HepG2 (cell line): ENCODE results near the gene GNMT. TPM values are rescaled to one million over a fixed set of nuclear protein-coding genes. Genes with fewer than 3 reads are reported as not detected.

Source experiments
- ATAC-seq: fragments of 200-7000 bp; cut with Tn5 transposase; 3 replicates; pipeline ENCODE4 v1.9.1; 2020; ENCODE audit warnings: mild to moderate bottlenecking, moderate library complexity
- BruUV-seq: library from RNA; stranded (reverse); fragments of 400-500 nt; replicated peaks from 2 replicates; lab custom pipeline; 2021; lab: Mats Ljungman, UMichigan
- CTCF ChIA-PET: fragments of 300-600 bp; formaldehyde crosslinking; extraction: SDS; loops from one replicate; lab custom pipeline; 2021; ENCODE audit warnings: low total read pairs, inconsistent platforms, low intra/inter-chr PET ratio; lab: Yijun Ruan, JAX
- POLR2A ChIA-PET: fragments of 350-600 bp; sonication (Branson Sonifier 250); formaldehyde crosslinking; loops from one replicate; lab custom pipeline; 2020; ENCODE audit warnings: antibody characterized with exemption, inconsistent platforms; lab: Yijun Ruan, JAX
- DNase-seq: peaks from one replicate; pipeline ENCODE4 v3.0.0-alpha.2; 2015; ENCODE audit warnings: low spot score
- FAIRE-seq: peaks from 3 replicates; lab custom pipeline; 2011; peaks lifted over from hg19 to GRCh38; lab: Jason Lieb, UNC
- H2AFZ ChIP-seq: one replicate; pipeline ENCODE4 v1.6.1; 2011; ENCODE audit warnings: low read length, inconsistent platforms
- H3K27ac ChIP-seq: fragments of 300-600 bp; 3 replicates; pipeline ENCODE4 v1.8.0; 2011; ENCODE audit warnings: mixed run types, mild to moderate bottlenecking, mixed read lengths, low read length, inconsistent platforms; ENCODE audit not compliant: insufficient read depth; ENCODE audit errors: extremely low read length
- H3K27me3 ChIP-seq, 2 experiments: fragments of 200-600 bp in 1 of 2; 2 replicates in 1 of 2; 3 replicates in 1 of 2; pipeline versions ENCODE4 v1.6.0 to v1.8.0; 2011; ENCODE audit warnings: low read length in 2 of 2, mild to moderate bottlenecking in 2 of 2, moderate library complexity in 2 of 2, inconsistent platforms in 1 of 2; ENCODE audit not compliant: insufficient read depth in 2 of 2, control insufficient read depth in 1 of 2
- H3K36me3 ChIP-seq, 2 experiments: fragments of 200-600 bp in 1 of 2; replicated peaks in 1 of 2; 2 replicates in 1 of 2; 3 replicates in 1 of 2; pipeline versions ENCODE4 v1.5.1 to v1.8.0; 2011; ENCODE audit warnings: low read length in 2 of 2, inconsistent platforms in 1 of 2; ENCODE audit not compliant: insufficient read depth in 2 of 2, control insufficient read depth in 1 of 2
- H3K4me1 ChIP-seq: 2 replicates; pipeline ENCODE4 v1.5.1; 2012; ENCODE audit warnings: low read length, inconsistent platforms; ENCODE audit not compliant: insufficient read depth
- H3K4me2 ChIP-seq: 2 replicates; pipeline ENCODE4 v1.6.0; 2011; ENCODE audit warnings: low read depth, low read length, inconsistent platforms
- H3K4me3 ChIP-seq, 3 experiments: fragments of 200-600 bp in 1 of 3; sonication (generic), shearing (Covaris generic) in 1 of 3; replicated peaks in 1 of 3; 2 replicates each; pipeline ENCODE4 v1.5.1; 2011 to 2016; ENCODE audit warnings: low read length in 3 of 3, inconsistent platforms in 2 of 3, low read depth in 2 of 3, mild to moderate bottlenecking in 2 of 3, control low read depth in 1 of 3, mixed read lengths in 1 of 3; ENCODE audit not compliant: insufficient read depth in 1 of 3
- H3K79me2 ChIP-seq: one replicate; pipeline ENCODE4 v1.6.1; 2011; ENCODE audit warnings: low read length, inconsistent platforms; ENCODE audit not compliant: insufficient read depth
- H3K9ac ChIP-seq: 2 replicates; pipeline ENCODE4 v1.6.0; 2011; ENCODE audit warnings: mild to moderate bottlenecking, low read depth, low read length, inconsistent platforms; ENCODE audit not compliant: insufficient read depth
- H3K9me3 ChIP-seq: 2 replicates; pipeline ENCODE4 v1.5.1; 2012; ENCODE audit warnings: mild to moderate bottlenecking, low read length
- H4K20me1 ChIP-seq: 2 replicates; pipeline ENCODE4 v1.6.0; 2011; ENCODE audit warnings: inconsistent platforms, mild to moderate bottlenecking, low read length, moderate library complexity; ENCODE audit not compliant: insufficient read depth
- HOXA7 ChIP-seq: sonication (generic); formaldehyde crosslinking; IDR thresholded peaks from 2 replicates; pipeline ENCODE4 v1.8.1; 2022; ENCODE audit warnings: mild to moderate bottlenecking, missing genetic modification reagents, moderate library complexity
- NFATC3 ChIP-seq: sonication (generic); formaldehyde crosslinking; IDR thresholded peaks from 2 replicates; pipeline ENCODE4 v1.5.1; 2020; ENCODE audit warnings: mild to moderate bottlenecking, missing genetic modification reagents
- RBM39 ChIP-seq: fragments of 200-400 bp; formaldehyde crosslinking; IDR thresholded peaks from one replicate; pipeline ENCODE4 v1.6.1; 2018; ENCODE audit warnings: antibody characterized with exemption, mild to moderate bottlenecking, low read depth, low read length; ENCODE audit not compliant: poor library complexity, severe bottlenecking
- SIN3A ChIP-seq: IDR thresholded peaks from 2 replicates; pipeline ENCODE4 v1.6.1; 2011; ENCODE audit warnings: low read depth, mild to moderate bottlenecking, control low read depth, low read length, borderline replicate concordance
- STAG1 ChIP-seq: sonication (generic); formaldehyde crosslinking; IDR thresholded peaks from 2 replicates; pipeline ENCODE4 v1.4.0; 2020; ENCODE audit warnings: missing genetic modification reagents
- U2AF1 ChIP-seq: fragments of 200-400 bp; formaldehyde crosslinking; optimal IDR thresholded peaks from 2 replicates; pipeline ENCODE3; 2017; ENCODE audit warnings: mild to moderate bottlenecking, low read depth, low read length
- ZFX ChIP-seq: sonication (generic); formaldehyde crosslinking; IDR thresholded peaks from 2 replicates; pipeline ENCODE4 v1.4.0; 2020; ENCODE audit warnings: mild to moderate bottlenecking, low read depth, missing genetic modification reagents, moderate library complexity
- ZNF205 ChIP-seq: IDR thresholded peaks from 2 replicates; pipeline ENCODE4 v1.6.1; 2018; ENCODE audit warnings: missing biosample characterization, missing genetic modification reagents
- WGBS: methylation state at CpG from one replicate; pipeline ENCODE4 v1.1.6; 2017; ENCODE audit warnings: low lambda C conversion rate; 5-methylcytosine and 5-hydroxymethylcytosine counted together
- in situ Hi-C: cut with HindIII; loops from 2 replicates; pipeline ENCODE4 v1.10.0; 2017; ENCODE audit warnings: low pct_unique_long_range_greater_than_20kb; ENCODE audit not compliant: extremely low pct_ligation_motif_present
- intact Hi-C: fragments of 100-400 bp; cut with micrococcal nuclease; formaldehyde crosslinking; loops from one replicate; pipeline ENCODE4 v1.10.0; 2022; ENCODE audit not compliant: unreplicated experiment
- polyA plus RNA-seq, 8 experiments: library from polyadenylated mRNA; depleted of rRNA in 3 of 8; stranded (reverse) in 7 of 8; unstranded in 1 of 8; fragments of >200 nt; fragmentation: Illumina TruSeq in 4 of 8; extraction: Trizol in 4 of 8; gene quantifications; 2 replicates each; pipeline versions ENCODE4 v1.2.1 to v1.2.3, GENCODE V29; 2011 to 2016; ENCODE audit warnings: low read depth in 4 of 8, missing spikeins in 1 of 8, mixed read lengths in 1 of 8; ENCODE audit not compliant: insufficient read depth in 1 of 8
- total RNA-seq, 5 experiments: library from RNA; depleted of rRNA; stranded (reverse); fragments of >200 nt; fragmentation: Illumina TruSeq; extraction: Trizol; gene quantifications; 2 replicates each; pipeline ENCODE4 v1.2.3, GENCODE V29; 2016; ENCODE audit warnings: low read depth in 1 of 5
- TF ChIP-seq, protein P1 (sequence below): sonication (generic); formaldehyde crosslinking; IDR thresholded peaks from 2 replicates; pipeline ENCODE4 v1.5.0; 2020; ENCODE audit warnings: mild to moderate bottlenecking, missing genetic modification reagents, moderate library complexity
- TF ChIP-seq, protein P2 (sequence below): IDR thresholded peaks from 2 replicates; pipeline ENCODE4 v1.6.1; 2016; ENCODE audit warnings: mild to moderate bottlenecking, missing biosample characterization, missing genetic modification reagents
- TF ChIP-seq, protein P3 (sequence below): sonication (generic); formaldehyde crosslinking; IDR thresholded peaks from 2 replicates; pipeline ENCODE4 v1.4.0; 2020; ENCODE audit warnings: missing genetic modification reagents

Gene GNMT
- total and polyA plus RNA-seq, 2 of the 13 experiments (the other 11 are each of a cell fraction or from before 2014, with no cell fraction given) = 2.8 to 7.0 TPM

DNA sequence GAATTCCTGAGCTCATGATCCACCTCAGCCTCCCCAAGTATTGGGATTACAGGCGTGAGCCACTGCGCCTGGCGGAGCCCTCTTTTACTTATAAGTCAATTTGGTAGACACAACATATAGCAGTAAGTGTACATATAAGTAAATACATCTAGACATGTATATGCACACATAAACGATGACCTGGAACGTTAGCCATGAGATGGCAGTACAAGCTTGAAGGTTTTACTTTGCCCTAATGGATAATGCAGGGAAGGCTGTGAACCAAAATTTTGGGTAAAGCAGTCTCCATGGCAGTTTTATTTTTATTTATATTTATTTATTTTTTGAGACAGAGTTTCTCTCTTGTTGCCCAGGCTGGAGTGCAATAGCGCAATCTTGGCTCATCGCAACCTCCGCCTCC is 2.4 kb upstream of the GNMT start:
- DNase-seq (no peak), FAIRE-seq (no peak), ATAC-seq (no peak)
- POLR2A ChIA-PET = interaction anchor here (1.0 kb wide), 1 partner anchor 29 kb away, joined by 3 read pairs; the partner anchor contains the start of gene CNPY3
- in situ Hi-C loops (no loop called here), intact Hi-C loops (no loop called here)
- Histone ChIP-seq H3K4me3 (no peak overlapping the region), H3K9ac (no peak overlapping the region), H4K20me1 (no peaks in the 10 kb centered on the region), H3K79me2 (no peaks in the 10 kb centered on the region), H3K27me3 (no peaks in the 10 kb centered on the region; a peak in 1 of 5 replicates), H3K27ac (no peak overlapping the region), H2AFZ (no peak overlapping the region), H3K36me3 (no peaks in the 10 kb centered on the region), H3K4me2 (no peak overlapping the region)
- BruUV-seq = no TSS peak
- CTCF ChIA-PET = no interaction called here
- whole genome bisulfite sequencing = 78% methylated on average over 8 of the region's 8 CpGs
- no peak for TF ChIP-seq U2AF1
- peak; percentile 37; the same call in 1 of the 2 replicates for TF ChIP-seq STAG1 (CRISPR knock-in tag)
- TF ChIP-seq NFATC3 (CRISPR knock-in tag) = no peak
- TF ChIP-seq, protein P1, sequence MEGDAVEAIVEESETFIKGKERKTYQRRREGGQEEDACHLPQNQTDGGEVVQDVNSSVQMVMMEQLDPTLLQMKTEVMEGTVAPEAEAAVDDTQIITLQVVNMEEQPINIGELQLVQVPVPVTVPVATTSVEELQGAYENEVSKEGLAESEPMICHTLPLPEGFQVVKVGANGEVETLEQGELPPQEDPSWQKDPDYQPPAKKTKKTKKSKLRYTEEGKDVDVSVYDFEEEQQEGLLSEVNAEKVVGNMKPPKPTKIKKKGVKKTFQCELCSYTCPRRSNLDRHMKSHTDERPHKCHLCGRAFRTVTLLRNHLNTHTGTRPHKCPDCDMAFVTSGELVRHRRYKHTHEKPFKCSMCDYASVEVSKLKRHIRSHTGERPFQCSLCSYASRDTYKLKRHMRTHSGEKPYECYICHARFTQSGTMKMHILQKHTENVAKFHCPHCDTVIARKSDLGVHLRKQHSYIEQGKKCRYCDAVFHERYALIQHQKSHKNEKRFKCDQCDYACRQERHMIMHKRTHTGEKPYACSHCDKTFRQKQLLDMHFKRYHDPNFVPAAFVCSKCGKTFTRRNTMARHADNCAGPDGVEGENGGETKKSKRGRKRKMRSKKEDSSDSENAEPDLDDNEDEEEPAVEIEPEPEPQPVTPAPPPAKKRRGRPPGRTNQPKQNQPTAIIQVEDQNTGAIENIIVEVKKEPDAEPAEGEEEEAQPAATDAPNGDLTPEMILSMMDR (CRISPR knock-in tag) = peak; percentile 34; the same call in 1 of the 2 replicates
- no peak for TF ChIP-seq ZNF205
- TF ChIP-seq, protein P2, sequence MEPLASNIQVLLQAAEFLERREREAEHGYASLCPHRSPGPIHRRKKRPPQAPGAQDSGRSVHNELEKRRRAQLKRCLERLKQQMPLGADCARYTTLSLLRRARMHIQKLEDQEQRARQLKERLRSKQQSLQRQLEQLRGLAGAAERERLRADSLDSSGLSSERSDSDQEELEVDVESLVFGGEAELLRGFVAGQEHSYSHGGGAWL (CRISPR knock-in tag) = no peak
- no peak for TF ChIP-seq ZFX
- TF ChIP-seq RBM39 = no peak
- TF ChIP-seq, protein P3, sequence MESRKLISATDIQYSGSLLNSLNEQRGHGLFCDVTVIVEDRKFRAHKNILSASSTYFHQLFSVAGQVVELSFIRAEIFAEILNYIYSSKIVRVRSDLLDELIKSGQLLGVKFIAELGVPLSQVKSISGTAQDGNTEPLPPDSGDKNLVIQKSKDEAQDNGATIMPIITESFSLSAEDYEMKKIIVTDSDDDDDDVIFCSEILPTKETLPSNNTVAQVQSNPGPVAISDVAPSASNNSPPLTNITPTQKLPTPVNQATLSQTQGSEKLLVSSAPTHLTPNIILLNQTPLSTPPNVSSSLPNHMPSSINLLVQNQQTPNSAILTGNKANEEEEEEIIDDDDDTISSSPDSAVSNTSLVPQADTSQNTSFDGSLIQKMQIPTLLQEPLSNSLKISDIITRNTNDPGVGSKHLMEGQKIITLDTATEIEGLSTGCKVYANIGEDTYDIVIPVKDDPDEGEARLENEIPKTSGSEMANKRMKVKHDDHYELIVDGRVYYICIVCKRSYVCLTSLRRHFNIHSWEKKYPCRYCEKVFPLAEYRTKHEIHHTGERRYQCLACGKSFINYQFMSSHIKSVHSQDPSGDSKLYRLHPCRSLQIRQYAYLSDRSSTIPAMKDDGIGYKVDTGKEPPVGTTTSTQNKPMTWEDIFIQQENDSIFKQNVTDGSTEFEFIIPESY (CRISPR knock-in tag) = no peak
- no peak for TF ChIP-seq SIN3A
- no peak for TF ChIP-seq HOXA7 (CRISPR knock-in tag)
- TF ChIP-seq, all 625 proteins: peak for 2
- no peaks in the 10 kb centered on the region for H3K9me3 ChIP-seq
- H3K4me1 ChIP-seq = peaks cover 18% of the 10 kb centered on the region
